ENCODE data around the gene RIOK1. TPM values are rescaled to one million over a fixed set of nuclear protein-coding genes. Genes with fewer than 3 reads are reported as not detected.
A peak's percentile ranks its signal among the peaks of the same experiment; 100 is the strongest.

Gene RIOK1
- total and polyA plus RNA-seq, 9 of the 15 experiments (the other 6 are each of a cell fraction or from before 2014, with no cell fraction given) = 24.9 to 101 (median 52.2) TPM

DNA sequence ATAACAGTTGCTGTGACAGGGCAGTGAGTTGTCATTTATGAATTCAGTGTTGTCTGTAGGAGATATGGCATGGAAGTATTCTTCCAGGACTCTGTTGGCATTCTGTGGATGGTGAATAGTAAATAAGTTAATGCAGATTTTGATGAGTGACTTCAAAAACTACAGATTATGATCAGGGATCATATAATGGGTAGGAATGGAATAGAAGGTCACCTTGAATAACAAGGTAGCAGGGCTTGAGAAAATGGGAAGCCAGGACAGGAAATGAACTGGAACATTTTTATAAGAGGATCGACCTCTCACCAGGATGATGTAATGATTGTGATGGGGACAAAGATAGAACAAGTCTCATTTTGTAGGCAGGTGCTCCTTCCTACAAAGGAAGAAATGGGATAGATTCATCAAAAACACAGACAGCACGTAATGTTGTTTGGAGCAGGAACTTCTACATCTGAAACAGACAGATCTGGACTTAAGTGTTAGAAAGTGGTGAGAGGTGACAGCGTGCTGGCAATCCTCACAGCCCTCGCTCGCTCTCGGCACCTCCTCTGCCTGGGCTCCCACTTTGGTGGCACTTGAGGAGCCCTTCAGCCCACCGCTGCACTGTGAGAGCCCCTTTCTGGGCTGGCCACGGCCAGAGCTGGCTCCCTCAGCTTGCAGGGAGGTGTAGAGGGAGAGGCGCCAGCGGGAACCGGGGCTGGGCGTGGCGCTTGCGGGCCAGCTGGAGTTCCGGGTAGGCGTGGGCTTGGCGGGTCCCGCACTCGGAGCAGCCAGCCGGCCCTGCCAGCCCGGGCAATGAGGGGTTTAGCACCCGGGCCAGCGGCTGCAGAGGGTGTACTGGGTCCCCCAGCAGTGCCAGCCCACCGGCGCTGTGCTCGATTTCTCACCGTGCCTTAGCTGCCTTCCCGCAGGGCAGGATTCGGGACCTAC is 45.8 kb upstream of the RIOK1 start (continued):
- TF ChIP-seq, protein P1, sequence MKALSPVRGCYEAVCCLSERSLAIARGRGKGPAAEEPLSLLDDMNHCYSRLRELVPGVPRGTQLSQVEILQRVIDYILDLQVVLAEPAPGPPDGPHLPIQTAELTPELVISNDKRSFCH (CRISPR knock-in tag; IDR thresholded peaks at IDR 0.05) = no peak
- TF ChIP-seq, protein P1 (tag; IDR thresholded peaks at IDR 0.05) = no peak
- TF ChIP-seq MXD1 (CRISPR knock-in tag; IDR thresholded peaks at IDR 0.05; ENCODE audit: borderline replicate concordance, poor library complexity, severe bottlenecking) (no peak), STAG1 (CRISPR knock-in tag; IDR thresholded peaks at IDR 0.05; ENCODE audit: borderline replicate concordance) (no peak), THAP7 (CRISPR knock-in tag; IDR thresholded peaks at IDR 0.05) (no peak), PCBP2 (IDR thresholded peaks at IDR 0.05; ENCODE audit: low read depth, low read length, poor library complexity, severe bottlenecking) (no peak), IRF1 (CRISPR knock-in tag; IDR thresholded peaks at IDR 0.05; ENCODE audit: borderline replicate concordance) (no peak), ZNF561 (CRISPR knock-in tag; conservative IDR thresholded peaks at IDR 0.05) (no peak), MAFK (IDR thresholded peaks at IDR 0.05; ENCODE audit: low read length) (no peak), MAZ (CRISPR knock-in tag; conservative IDR thresholded peaks at IDR 0.05 in 1 of 2, IDR thresholded peaks at IDR 0.05 in 1 of 2) (0 out of 4 replicates have a peak, but pooled peaks of 1 of the 2 experiments have one; percentile 26)
- TF ChIP-seq, protein P2, sequence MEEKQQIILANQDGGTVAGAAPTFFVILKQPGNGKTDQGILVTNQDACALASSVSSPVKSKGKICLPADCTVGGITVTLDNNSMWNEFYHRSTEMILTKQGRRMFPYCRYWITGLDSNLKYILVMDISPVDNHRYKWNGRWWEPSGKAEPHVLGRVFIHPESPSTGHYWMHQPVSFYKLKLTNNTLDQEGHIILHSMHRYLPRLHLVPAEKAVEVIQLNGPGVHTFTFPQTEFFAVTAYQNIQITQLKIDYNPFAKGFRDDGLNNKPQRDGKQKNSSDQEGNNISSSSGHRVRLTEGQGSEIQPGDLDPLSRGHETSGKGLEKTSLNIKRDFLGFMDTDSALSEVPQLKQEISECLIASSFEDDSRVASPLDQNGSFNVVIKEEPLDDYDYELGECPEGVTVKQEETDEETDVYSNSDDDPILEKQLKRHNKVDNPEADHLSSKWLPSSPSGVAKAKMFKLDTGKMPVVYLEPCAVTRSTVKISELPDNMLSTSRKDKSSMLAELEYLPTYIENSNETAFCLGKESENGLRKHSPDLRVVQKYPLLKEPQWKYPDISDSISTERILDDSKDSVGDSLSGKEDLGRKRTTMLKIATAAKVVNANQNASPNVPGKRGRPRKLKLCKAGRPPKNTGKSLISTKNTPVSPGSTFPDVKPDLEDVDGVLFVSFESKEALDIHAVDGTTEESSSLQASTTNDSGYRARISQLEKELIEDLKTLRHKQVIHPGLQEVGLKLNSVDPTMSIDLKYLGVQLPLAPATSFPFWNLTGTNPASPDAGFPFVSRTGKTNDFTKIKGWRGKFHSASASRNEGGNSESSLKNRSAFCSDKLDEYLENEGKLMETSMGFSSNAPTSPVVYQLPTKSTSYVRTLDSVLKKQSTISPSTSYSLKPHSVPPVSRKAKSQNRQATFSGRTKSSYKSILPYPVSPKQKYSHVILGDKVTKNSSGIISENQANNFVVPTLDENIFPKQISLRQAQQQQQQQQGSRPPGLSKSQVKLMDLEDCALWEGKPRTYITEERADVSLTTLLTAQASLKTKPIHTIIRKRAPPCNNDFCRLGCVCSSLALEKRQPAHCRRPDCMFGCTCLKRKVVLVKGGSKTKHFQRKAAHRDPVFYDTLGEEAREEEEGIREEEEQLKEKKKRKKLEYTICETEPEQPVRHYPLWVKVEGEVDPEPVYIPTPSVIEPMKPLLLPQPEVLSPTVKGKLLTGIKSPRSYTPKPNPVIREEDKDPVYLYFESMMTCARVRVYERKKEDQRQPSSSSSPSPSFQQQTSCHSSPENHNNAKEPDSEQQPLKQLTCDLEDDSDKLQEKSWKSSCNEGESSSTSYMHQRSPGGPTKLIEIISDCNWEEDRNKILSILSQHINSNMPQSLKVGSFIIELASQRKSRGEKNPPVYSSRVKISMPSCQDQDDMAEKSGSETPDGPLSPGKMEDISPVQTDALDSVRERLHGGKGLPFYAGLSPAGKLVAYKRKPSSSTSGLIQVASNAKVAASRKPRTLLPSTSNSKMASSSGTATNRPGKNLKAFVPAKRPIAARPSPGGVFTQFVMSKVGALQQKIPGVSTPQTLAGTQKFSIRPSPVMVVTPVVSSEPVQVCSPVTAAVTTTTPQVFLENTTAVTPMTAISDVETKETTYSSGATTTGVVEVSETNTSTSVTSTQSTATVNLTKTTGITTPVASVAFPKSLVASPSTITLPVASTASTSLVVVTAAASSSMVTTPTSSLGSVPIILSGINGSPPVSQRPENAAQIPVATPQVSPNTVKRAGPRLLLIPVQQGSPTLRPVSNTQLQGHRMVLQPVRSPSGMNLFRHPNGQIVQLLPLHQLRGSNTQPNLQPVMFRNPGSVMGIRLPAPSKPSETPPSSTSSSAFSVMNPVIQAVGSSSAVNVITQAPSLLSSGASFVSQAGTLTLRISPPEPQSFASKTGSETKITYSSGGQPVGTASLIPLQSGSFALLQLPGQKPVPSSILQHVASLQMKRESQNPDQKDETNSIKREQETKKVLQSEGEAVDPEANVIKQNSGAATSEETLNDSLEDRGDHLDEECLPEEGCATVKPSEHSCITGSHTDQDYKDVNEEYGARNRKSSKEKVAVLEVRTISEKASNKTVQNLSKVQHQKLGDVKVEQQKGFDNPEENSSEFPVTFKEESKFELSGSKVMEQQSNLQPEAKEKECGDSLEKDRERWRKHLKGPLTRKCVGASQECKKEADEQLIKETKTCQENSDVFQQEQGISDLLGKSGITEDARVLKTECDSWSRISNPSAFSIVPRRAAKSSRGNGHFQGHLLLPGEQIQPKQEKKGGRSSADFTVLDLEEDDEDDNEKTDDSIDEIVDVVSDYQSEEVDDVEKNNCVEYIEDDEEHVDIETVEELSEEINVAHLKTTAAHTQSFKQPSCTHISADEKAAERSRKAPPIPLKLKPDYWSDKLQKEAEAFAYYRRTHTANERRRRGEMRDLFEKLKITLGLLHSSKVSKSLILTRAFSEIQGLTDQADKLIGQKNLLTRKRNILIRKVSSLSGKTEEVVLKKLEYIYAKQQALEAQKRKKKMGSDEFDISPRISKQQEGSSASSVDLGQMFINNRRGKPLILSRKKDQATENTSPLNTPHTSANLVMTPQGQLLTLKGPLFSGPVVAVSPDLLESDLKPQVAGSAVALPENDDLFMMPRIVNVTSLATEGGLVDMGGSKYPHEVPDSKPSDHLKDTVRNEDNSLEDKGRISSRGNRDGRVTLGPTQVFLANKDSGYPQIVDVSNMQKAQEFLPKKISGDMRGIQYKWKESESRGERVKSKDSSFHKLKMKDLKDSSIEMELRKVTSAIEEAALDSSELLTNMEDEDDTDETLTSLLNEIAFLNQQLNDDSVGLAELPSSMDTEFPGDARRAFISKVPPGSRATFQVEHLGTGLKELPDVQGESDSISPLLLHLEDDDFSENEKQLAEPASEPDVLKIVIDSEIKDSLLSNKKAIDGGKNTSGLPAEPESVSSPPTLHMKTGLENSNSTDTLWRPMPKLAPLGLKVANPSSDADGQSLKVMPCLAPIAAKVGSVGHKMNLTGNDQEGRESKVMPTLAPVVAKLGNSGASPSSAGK (IDR thresholded peaks at IDR 0.05) = 0 out of 2 replicates have a peak, but pooled peaks have one; percentile 13

All from K562 (cell line).